HG03159 (cell line): Measurements from ENCODE around the gene ADK.
"Not testable (repeated sequence)": the region's sequence is repeated elsewhere in the genome, so short reads cannot be mapped to it uniquely, and the experiment has no call there.

Source experiments
- ATAC-seq: cut with Tn5 transposase; IDR thresholded peaks from one replicate; pipeline ENCODE4 v1.9.1; 2021; ENCODE audit warnings: mild to moderate bottlenecking, moderate library complexity; ENCODE audit not compliant: unreplicated experiment

The ADK gene

GRCh38 chr10:74337330-74338016 is 186.5 kb downstream of the ADK start:
- no peak for ATAC-seq

- no peak for ATAC-seq
Observed at GRCh38 chr10:74342991-74343390, 192.0 kb downstream of the ADK start.

- ATAC-seq = no peak
Observed at GRCh38 chr10:74343804-74344203, 192.8 kb downstream of the ADK start.

- no peak for ATAC-seq
Observed at GRCh38 chr10:74344306-74344705, 193.3 kb downstream of the ADK start.

GRCh38 chr10:74347522-74347921 is 196.5 kb downstream of the ADK start:
- no peak for ATAC-seq

GRCh38 chr10:74353021-74353420 is 202.0 kb downstream of the ADK start:
- ATAC-seq = not testable (repeated sequence)

- no peak for ATAC-seq
Observed at GRCh38 chr10:74361678-74362077, 210.7 kb downstream of the ADK start.

GRCh38 chr10:74363727-74364126 is 212.7 kb downstream of the ADK start:
- no peak for ATAC-seq

GRCh38 chr10:74365109-74365508 is 214.1 kb downstream of the ADK start:
- no peak for ATAC-seq

- ATAC-seq = no peak
Observed at GRCh38 chr10:74371696-74372095, 220.7 kb downstream of the ADK start.

GRCh38 chr10:74373059-74373458 is 222.0 kb downstream of the ADK start:
- no peak for ATAC-seq

GRCh38 chr10:74377476-74377875 is 226.5 kb downstream of the ADK start:
- ATAC-seq = no peak

GRCh38 chr10:74379474-74379873 is 228.5 kb downstream of the ADK start:
- no peak for ATAC-seq

- ATAC-seq = no peak
Observed at GRCh38 chr10:74380795-74381194, 229.8 kb downstream of the ADK start.

GRCh38 chr10:74381291-74381853 is 230.4 kb downstream of the ADK start:
- no peak for ATAC-seq

- no peak for ATAC-seq
Observed at GRCh38 chr10:74382663-74383062, 231.6 kb downstream of the ADK start.

- no peak for ATAC-seq
Observed at GRCh38 chr10:74383642-74384041, 232.6 kb downstream of the ADK start.

GRCh38 chr10:74384615-74385183 is 233.7 kb downstream of the ADK start:
- ATAC-seq = no peak

GRCh38 chr10:74388801-74389200 is 237.8 kb downstream of the ADK start:
- ATAC-seq = no peak

GRCh38 chr10:74391786-74392185 is 240.8 kb downstream of the ADK start:
- ATAC-seq = no peak

- no peak for ATAC-seq
Observed at GRCh38 chr10:74394416-74394969, 243.5 kb downstream of the ADK start.

GRCh38 chr10:74400186-74400585 is 249.2 kb downstream of the ADK start:
- ATAC-seq = no peak
